WTC11 (cell line): ENCODE results near the gene SGPL1.

Experiments used
- CREB1 ChIP-seq: sonication (generic); formaldehyde crosslinking; IDR thresholded peaks from 2 replicates; pipeline ENCODE4 v1.8.0; 2023; ENCODE audit warnings: mild to moderate bottlenecking, missing genetic modification reagents
- IRF2 ChIP-seq: sonication (generic); formaldehyde crosslinking; IDR thresholded peaks from 2 replicates; pipeline ENCODE4 v1.8.0; 2022; ENCODE audit warnings: low read depth, missing genetic modification reagents, borderline replicate concordance
- MAX ChIP-seq: sonication (generic); formaldehyde crosslinking; IDR thresholded peaks from 2 replicates; pipeline ENCODE4 v1.8.0; 2022; ENCODE audit warnings: mild to moderate bottlenecking, missing genetic modification reagents
- USF2 ChIP-seq: sonication (generic); formaldehyde crosslinking; IDR thresholded peaks from 2 replicates; pipeline ENCODE4 v1.8.1; 2023; ENCODE audit warnings: mild to moderate bottlenecking, missing genetic modification reagents, moderate library complexity
- ZNF138 ChIP-seq: sonication (generic); formaldehyde crosslinking; conservative IDR thresholded peaks from 2 replicates; pipeline ENCODE4 v1.8.1; 2022; ENCODE audit warnings: mild to moderate bottlenecking, moderate library complexity, missing genetic modification reagents
- TF ChIP-seq, protein P1 (sequence below): fragments of 200-600 bp; IDR thresholded peaks from 2 replicates; pipeline ENCODE4 v1.8.0; 2022; ENCODE audit warnings: antibody characterized with exemption
- TF ChIP-seq, protein P2 (sequence below): sonication (generic); formaldehyde crosslinking; IDR thresholded peaks from 2 replicates; pipeline ENCODE4 v1.8.1; 2022; ENCODE audit warnings: missing genetic modification reagents, borderline replicate concordance

DNA sequence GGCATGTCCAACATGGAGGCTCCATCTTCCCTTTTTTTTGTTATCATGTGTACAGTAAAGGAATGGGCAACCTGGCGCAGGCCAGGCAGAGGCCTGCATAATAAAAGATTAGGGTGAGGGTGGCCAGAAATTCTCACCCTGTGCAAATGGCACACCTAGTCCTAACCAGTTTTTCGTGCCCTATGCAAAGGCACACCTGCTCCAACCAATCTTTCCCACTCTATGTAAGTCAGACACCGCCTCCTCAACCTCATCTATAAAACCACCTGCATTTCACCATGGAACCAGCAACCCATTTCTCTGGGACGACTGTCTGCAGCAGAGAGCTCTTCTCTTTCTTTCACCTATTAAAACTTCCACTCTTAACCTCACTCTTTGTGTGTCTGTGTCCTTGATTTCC lies 46.6 kb upstream of the SGPL1 start:
- TF ChIP-seq IRF2, result no peak
- TF ChIP-seq ZNF138 (CRISPR knock-in tag), result no peak
- TF ChIP-seq USF2 (CRISPR knock-in tag), result no peak
- TF ChIP-seq, protein P1, sequence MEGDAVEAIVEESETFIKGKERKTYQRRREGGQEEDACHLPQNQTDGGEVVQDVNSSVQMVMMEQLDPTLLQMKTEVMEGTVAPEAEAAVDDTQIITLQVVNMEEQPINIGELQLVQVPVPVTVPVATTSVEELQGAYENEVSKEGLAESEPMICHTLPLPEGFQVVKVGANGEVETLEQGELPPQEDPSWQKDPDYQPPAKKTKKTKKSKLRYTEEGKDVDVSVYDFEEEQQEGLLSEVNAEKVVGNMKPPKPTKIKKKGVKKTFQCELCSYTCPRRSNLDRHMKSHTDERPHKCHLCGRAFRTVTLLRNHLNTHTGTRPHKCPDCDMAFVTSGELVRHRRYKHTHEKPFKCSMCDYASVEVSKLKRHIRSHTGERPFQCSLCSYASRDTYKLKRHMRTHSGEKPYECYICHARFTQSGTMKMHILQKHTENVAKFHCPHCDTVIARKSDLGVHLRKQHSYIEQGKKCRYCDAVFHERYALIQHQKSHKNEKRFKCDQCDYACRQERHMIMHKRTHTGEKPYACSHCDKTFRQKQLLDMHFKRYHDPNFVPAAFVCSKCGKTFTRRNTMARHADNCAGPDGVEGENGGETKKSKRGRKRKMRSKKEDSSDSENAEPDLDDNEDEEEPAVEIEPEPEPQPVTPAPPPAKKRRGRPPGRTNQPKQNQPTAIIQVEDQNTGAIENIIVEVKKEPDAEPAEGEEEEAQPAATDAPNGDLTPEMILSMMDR, result no peak
- TF ChIP-seq, protein P2, sequence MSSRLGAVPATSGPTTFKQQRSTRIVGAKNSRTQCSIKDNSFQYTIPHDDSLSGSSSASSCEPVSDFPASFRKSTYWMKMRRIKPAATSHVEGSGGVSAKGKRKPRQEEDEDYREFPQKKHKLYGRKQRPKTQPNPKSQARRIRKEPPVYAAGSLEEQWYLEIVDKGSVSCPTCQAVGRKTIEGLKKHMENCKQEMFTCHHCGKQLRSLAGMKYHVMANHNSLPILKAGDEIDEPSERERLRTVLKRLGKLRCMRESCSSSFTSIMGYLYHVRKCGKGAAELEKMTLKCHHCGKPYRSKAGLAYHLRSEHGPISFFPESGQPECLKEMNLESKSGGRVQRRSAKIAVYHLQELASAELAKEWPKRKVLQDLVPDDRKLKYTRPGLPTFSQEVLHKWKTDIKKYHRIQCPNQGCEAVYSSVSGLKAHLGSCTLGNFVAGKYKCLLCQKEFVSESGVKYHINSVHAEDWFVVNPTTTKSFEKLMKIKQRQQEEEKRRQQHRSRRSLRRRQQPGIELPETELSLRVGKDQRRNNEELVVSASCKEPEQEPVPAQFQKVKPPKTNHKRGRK (CRISPR knock-in tag), result no peak
- TF ChIP-seq MAX (CRISPR knock-in tag), result no peak
- no peak for TF ChIP-seq CREB1 (CRISPR knock-in tag)
